ENCODE measurements around the gene DAPK2.

The DAPK2 gene

GRCh38 chr15:64019764-64020163 is 26.5 kb downstream of the DAPK2 start:
- H3K27ac ChIP-seq = peak overlapping the region; percentile 51
- no peak for TF ChIP-seq ZFX (IDR thresholded peaks at IDR 0.05; ENCODE audit: borderline replicate concordance)
- TF ChIP-seq, protein P1, sequence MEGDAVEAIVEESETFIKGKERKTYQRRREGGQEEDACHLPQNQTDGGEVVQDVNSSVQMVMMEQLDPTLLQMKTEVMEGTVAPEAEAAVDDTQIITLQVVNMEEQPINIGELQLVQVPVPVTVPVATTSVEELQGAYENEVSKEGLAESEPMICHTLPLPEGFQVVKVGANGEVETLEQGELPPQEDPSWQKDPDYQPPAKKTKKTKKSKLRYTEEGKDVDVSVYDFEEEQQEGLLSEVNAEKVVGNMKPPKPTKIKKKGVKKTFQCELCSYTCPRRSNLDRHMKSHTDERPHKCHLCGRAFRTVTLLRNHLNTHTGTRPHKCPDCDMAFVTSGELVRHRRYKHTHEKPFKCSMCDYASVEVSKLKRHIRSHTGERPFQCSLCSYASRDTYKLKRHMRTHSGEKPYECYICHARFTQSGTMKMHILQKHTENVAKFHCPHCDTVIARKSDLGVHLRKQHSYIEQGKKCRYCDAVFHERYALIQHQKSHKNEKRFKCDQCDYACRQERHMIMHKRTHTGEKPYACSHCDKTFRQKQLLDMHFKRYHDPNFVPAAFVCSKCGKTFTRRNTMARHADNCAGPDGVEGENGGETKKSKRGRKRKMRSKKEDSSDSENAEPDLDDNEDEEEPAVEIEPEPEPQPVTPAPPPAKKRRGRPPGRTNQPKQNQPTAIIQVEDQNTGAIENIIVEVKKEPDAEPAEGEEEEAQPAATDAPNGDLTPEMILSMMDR (IDR thresholded peaks at IDR 0.05) = no peak

DNA sequence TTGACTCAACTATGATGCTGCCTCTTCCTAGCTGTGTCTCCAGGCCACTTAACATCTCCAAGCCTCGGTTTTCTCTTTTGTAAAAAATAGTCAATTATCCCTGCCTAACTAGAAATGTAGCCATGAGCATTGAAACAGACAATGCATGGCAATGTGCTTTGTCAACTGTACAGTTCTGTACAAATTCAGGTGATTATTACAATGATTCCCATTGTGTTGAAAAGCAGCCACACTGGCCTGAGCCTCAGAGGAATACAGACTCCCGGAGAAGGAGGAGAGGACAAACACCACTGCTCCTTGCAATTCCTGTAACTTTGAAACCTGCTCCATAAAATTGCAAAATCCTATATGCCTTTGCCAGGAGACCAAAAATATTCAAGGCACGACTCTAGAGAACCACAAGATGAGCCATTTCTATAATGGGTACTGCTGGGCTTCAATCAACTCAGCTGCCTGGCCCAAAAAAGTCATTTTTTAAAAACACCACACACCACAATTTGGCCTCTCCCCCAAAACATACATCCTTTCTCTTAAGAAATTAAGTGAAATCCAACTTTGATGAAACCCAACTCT is 28.6 kb downstream of the DAPK2 start:
- TF ChIP-seq ZFX (IDR thresholded peaks at IDR 0.05; ENCODE audit: borderline replicate concordance) = no peak
- TF ChIP-seq, protein P1 (IDR thresholded peaks at IDR 0.05) = no peak
- H3K27ac ChIP-seq = peak overlapping the region; percentile 18; the same call in 1 of the 2 replicates

- peak overlapping the region; percentile 18; the same call in 1 of the 2 replicates for H3K27ac ChIP-seq
- TF ChIP-seq, protein P1 (IDR thresholded peaks at IDR 0.05) = no peak
- TF ChIP-seq ZFX (IDR thresholded peaks at IDR 0.05; ENCODE audit: borderline replicate concordance) = no peak
Observed at GRCh38 chr15:64017082-64017588, 29.1 kb downstream of the DAPK2 start.

GRCh38 chr15:64016257-64016656 is 30.0 kb downstream of the DAPK2 start:
- TF ChIP-seq ZFX (IDR thresholded peaks at IDR 0.05; ENCODE audit: borderline replicate concordance) = no peak
- TF ChIP-seq, protein P1 (IDR thresholded peaks at IDR 0.05) = no peak
- no peak overlapping the region for H3K27ac ChIP-seq

DNA sequence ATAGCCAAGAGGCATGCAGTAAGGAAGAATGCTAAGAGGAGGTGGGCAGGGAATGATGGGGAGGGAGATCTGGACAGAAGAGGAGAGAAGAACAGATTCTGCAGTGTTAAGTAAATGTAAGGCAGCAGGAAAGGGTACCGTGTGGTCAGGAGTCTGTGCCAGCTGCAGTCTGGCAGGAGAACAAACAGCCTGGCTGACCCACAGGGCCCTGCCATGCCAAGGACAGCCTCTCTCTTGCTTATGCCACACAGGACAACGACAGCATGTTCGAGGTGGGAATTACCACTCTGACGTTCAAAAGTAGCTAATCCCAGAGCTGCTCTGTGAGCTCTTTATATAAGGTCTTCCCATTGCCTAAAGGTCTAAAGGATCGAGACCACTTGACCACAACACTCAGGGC is 31.3 kb downstream of the DAPK2 start:
- H3K27ac ChIP-seq = no peak overlapping the region
- TF ChIP-seq, protein P1 (IDR thresholded peaks at IDR 0.05) = no peak
- no peak for TF ChIP-seq ZFX (IDR thresholded peaks at IDR 0.05; ENCODE audit: borderline replicate concordance)

GRCh38 chr15:64013179-64014062 is 32.9 kb downstream of the DAPK2 start:
- TF ChIP-seq ZFX (IDR thresholded peaks at IDR 0.05; ENCODE audit: borderline replicate concordance) = no peak
- TF ChIP-seq, protein P1 (IDR thresholded peaks at IDR 0.05) = no peak
- no peak overlapping the region for H3K27ac ChIP-seq

- TF ChIP-seq, protein P1 (IDR thresholded peaks at IDR 0.05) = no peak
- no peak for TF ChIP-seq ZFX (IDR thresholded peaks at IDR 0.05; ENCODE audit: borderline replicate concordance)
Observed at GRCh38 chr15:64011736-64012135, 34.5 kb downstream of the DAPK2 start.

More at GRCh38 chr15:64011736-64012135, 34.5 kb downstream of the DAPK2 start:
- H3K27ac ChIP-seq = no peak overlapping the region

Data from 22Rv1 (cell line).